ENCODE data around the gene GSPT1.
"Not testable (repeated sequence)": the region's sequence is repeated elsewhere in the genome, so short reads cannot be mapped to it uniquely, and the experiment has no call there.

GSPT1 gene

GRCh38 chr16:11851294-11852091 lies 64.3 kb downstream of the GSPT1 start, which contains the start of gene RSL1D1:
RSL1D1 (minus strand) TSS chr16:11851542; CDS start chr16:11851512, 30 bp downstream.
- DNase-seq = peak; percentile 92

- DNase-seq = no peak
Observed at GRCh38 chr16:11848842-11849241, 66.9 kb downstream of the GSPT1 start.

- no peak for DNase-seq
Observed at GRCh38 chr16:11844499-11844898, 71.3 kb downstream of the GSPT1 start.

GRCh38 chr16:11843861-11844260 lies 71.9 kb downstream of the GSPT1 start:
- no peak for DNase-seq

- no peak for DNase-seq
Observed at GRCh38 chr16:11843206-11843605, 72.5 kb downstream of the GSPT1 start.

- no peak for DNase-seq
Observed at GRCh38 chr16:11841026-11841425, 74.7 kb downstream of the GSPT1 start.

GRCh38 chr16:11836650-11837244 lies 79.0 kb downstream of the GSPT1 start:
- DNase-seq = no peak

- no peak for DNase-seq
Observed at GRCh38 chr16:11835891-11836649, 79.7 kb downstream of the GSPT1 start.

- no peak for DNase-seq
Observed at GRCh38 chr16:11835309-11835708, 80.4 kb downstream of the GSPT1 start.

- DNase-seq = no peak
Observed at GRCh38 chr16:11833951-11834695, 81.6 kb downstream of the GSPT1 start.

- no peak for DNase-seq
Observed at GRCh38 chr16:11828696-11829095, 87.1 kb downstream of the GSPT1 start.

GRCh38 chr16:11825520-11826165 lies 90.1 kb downstream of the GSPT1 start:
- DNase-seq = not testable (repeated sequence)

GRCh38 chr16:11824362-11824761 lies 91.4 kb downstream of the GSPT1 start:
- no peak for DNase-seq

GRCh38 chr16:11823645-11824044 lies 92.1 kb downstream of the GSPT1 start:
- not testable (repeated sequence) for DNase-seq

GRCh38 chr16:11819798-11820197 lies 96.0 kb downstream of the GSPT1 start:
- DNase-seq = no peak

- DNase-seq = not testable (repeated sequence)
Observed at GRCh38 chr16:11818970-11819369, 96.8 kb downstream of the GSPT1 start.
